ENCODE measurements around the gene TMEM151B.

The TMEM151B gene

DNA sequence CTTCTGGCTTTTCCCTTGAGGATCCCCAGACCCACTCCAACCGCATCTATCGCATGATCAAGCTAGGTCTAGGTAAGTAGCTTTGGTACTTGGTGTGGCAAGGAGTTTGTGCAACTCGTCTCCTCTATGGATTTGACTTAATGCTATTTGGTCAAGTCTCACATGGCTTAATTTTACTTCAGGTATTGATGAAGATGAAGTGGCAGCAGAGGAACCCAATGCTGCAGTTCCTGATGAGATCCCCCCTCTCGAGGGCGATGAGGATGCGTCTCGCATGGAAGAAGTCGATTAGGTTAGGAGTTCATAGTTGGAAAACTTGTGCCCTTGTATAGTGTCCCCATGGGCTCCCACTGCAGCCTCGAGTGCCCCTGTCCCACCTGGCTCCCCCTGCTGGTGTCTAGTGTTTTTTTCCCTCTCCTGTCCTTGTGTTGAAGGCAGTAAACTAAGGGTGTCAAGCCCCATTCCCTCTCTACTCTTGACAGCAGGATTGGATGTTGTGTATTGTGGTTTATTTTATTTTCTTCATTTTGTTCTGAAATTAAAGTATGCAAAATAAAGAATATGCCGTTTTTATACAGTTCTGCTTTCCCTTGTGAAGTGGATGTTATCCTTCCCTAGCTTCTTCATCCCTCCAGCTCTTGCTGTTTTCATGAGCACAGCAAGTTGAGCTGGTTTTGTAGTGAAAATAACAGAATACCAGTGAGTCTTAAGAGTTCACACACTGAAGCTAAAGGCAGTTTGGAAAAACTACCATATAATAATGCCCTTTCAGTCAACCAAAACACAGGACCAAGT, 16.7 kb upstream of the TMEM151B start:
- DNase-seq = peak; percentile 12

DNA sequence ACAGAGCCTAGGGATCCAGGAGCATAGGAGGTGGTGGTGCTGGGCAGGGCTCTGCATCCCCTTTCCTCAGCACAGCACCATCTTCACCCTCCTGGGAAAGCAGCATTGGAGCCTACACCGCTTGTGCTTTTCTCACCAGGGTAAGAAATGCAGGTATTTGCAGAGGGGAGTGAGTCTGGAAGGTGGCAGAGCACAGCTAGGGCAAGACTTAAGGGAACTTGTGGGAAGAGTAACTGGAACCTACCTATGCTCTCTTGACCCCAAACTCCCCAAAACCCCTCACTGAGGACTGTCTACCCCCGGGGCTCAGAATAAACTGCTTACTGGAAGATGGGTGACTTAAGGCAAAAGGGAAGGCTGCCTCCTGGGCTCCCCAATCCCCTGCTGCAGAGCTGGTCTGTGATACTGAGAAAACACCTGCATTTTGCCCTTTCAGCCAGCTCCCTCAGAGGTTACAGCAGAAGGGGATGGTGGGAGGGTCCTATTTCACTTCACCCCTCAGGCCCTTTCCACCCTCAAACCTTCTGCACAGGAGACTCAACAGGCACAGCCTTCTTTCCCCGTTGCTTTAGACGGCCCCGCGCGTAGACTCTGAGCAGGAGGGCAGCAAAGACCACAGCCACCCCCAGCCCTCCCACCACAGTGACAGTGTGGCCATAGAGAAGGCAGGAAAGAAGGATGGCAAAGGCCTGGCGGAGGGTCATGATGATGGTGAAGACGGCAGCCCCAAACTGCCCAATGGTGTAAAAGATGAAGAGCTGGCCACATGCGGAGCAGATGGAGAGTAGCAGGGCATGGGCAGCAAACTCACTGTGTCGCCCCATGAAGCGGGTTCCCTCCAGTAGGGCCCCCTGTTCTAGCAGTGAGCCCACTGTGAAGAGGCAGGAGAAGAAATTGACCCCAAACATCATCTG, 15.8 kb upstream of the TMEM151B start:
- DNase-seq = no peak

DNA sequence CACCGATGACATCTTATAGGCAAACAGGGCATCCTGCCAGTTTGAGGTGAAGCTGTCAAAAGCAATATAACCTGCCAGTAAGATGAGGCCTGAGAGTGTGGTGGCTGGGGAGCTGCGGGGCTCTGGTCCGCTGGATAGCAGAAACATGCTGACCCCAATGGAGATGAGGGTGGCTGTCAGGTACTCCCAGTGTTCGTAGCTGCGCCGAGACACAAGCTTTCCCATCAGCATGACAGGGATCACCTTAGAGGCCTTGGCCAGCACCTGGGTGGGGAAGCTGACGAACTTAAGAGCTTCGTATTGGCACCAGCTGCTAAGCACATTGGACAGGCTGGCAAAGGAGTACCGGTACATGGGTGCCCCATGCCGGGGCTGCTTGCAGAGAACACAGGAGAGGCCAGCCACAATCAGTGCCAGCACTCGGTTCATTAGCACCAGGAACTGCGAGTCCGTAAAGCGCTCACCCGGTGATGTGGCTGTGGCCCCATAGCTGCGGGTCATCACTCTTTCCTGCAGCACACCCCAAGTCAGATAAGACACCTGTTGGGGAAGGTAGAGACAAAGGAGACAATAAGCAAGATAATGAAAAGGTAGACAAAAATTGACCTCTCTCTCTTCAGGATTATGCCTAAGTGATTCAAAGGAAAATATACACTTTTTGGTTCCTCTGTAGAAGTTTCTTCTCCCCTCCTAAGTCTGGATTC, 15.0 kb upstream of the TMEM151B start:
- no peak for DNase-seq

DNA sequence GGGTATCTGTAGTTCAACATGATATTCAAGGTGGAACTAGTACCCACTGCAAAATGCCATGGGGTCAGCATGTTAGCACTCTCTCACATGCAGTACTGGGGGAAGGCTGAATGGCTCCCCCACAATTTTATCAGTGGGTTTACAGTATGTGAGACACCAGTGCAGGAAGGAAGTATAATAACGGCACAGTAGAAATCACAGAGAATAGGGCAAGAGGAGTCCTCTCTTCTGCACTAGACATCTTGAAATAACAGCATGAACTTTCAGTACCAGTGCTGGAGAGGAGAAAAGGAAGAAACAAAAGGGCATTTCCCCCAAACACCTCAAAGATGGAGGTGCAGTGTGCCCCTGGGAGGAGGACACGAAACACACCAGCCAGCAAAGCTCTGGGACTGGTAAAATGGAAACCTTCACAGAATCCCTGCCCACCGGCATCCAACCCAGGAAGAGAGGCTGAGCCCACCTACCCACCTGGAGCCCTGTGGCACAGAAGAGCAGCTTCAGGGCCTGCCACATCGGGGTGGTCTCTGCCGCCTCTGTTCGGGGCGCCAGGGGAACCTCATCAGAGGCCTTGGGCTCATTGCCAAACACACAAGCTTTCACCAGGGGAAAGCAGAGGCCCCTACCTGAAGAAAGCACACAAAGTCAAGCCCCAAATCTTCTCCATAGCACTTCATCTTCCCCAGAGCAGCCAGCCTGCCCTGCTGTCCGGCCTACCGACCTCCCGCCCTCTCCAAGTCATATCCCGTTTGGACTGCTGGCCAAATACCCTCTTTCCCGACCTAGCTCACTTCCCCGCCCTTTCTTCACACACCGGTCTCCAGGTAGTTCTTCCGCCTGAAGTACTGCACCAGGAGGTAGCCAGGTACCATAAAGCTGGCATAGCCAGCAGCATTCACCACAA, 14.1 kb upstream of the TMEM151B start:
- DNase-seq = no peak

DNA sequence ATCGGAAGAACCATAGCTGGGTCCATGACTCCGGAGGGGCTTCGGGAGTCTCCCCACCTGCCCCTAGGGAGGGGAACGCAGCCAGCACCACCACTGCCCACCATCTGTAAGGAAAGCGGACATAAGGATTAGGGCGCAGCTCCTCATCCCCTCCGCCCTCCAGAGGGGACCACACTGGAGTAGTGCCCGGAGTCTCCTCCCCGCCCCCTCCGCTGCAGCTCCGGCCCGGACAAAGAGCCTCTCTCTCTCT, 13.6 kb upstream of the TMEM151B start:
- DNase-seq = no peak

DNA sequence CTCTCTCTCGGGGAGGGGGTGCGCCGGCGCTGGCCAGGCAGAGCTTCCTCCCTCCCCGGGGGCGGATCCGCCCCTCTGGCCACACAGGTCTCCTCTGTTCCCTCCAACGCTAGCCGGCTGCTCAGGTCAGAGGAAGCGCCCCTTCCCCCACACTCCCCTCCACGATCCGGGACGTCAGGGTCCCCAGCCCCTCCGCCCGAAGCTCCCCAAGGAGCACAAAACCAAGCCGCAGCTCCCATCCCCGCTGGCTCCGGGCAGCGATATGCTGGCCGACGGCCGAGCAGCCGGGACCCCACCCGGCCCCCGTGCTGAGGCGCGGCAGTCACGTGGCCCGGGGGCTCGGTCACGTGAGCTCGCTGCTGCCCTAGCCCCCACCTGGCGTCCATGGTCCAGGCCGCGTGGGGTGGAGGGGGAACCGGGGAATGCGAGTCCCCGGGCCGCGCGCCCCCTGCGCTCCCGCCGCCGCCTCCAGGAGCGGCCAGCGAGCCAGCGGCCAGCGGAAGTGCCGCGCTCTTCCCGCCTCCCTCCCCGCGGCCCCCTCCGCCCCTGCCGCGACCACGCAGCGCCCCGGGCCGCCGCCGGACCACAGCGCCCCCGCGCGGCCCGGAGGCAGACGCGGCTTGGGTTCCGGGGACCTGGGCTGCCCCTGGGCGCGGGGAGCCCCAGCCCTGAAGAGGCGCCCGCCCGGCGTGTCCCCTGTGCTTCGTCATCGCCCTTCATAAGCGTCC, 13.1 kb upstream of the TMEM151B start, which contains the start of gene SLC35B2:
Gene SLC35B2, minus strand, starts transcription at position 504 of the 728 bp plus-strand sequence. Its CDS starts 118 bp downstream, at position 386.
- DNase-seq = peak; percentile 73

DNA sequence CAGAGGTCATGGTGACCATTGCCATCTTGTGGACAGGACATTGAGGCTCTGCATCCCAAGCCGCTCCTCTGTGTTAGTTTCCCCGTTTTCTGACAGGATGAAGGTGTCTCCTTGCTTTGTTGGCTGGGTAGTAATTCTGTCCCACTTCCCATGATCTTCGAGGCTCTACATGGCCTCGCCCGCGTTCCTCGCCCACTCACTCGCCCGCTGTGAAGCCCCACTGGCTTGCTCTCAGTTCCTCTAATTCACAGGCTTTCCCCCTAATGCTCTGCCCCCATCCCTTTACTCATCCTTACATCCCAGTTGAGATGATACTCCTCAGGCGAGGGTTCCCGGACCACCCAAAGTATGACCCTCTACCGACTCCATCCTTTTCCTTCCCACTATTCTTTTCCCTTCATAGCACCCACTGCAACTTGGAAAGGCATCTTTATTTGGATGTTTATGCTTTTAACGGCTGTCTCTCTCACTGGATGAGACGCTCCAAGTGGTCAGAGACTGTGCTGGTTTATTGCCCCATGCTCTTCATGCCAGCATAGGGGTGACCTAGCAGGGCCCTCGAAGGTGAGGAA, 12.4 kb upstream of the TMEM151B start:
- no peak for DNase-seq

DNA sequence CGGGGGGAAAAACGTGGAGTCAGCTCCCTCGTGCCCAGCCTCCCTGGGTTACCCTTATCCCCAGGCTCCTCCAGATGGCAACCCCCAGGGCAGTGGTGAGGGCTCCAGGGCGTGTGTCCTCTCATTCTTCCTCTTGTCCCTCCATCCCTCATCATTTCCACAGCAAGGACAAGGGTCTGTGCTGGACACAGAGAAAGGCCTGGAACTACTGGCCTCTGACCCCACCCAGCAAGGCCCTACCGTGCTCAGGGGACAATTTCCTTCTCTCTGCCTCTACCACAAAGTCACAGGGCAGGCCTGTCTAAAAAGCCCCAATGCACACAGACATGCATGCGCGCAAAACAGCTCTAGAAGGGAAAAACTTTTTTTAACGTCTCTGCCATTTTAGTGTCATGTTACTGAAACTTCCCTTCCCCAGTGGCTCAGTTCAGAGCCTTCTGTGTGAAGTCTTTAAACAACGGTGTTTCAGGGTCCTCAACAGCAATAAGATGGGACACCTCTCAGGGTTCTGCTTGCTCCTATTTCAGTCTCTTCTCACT, 11.9 kb upstream of the TMEM151B start:
- no peak for DNase-seq

DNA sequence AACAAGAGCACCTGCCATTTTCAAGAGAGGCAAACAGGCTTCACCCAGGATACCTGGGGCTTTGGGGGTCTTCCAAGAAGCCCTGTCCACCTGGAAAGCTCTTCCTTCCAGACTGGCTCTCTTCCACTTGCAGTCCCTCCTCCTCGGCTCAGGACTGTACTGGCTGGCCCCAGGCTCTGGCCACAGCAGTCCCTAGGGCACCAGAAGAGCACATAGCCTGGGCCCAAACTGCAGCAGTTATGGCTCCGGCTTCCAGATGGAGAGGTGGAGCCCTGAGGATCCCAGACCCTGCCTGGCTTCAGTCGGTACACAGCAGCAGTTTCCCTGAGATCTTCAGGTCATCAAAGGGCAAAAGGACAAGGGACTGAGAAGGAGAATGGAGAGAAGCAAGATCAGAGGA, 11.3 kb upstream of the TMEM151B start:
- no peak for DNase-seq

DNA sequence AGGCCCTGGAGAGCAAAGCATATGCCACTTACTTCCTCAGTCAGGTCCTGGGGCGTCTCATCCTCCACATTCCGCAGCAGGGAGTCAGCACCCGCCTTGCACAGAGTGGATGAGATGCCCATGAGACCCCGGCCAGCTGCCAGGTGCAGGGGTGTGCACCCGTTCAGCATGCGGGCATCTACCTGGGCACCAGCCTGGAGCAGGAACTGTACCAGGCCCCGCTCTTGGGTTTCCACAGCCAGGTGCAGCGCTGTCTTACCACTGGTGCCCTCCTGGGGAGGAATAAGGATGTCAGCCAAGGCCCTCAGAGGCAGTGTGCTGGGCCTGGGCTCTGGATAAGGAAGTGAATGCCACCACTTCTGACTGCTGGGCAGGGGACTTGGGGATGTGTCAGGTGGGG, 10.2 kb upstream of the TMEM151B start:
- no peak for DNase-seq

DNA sequence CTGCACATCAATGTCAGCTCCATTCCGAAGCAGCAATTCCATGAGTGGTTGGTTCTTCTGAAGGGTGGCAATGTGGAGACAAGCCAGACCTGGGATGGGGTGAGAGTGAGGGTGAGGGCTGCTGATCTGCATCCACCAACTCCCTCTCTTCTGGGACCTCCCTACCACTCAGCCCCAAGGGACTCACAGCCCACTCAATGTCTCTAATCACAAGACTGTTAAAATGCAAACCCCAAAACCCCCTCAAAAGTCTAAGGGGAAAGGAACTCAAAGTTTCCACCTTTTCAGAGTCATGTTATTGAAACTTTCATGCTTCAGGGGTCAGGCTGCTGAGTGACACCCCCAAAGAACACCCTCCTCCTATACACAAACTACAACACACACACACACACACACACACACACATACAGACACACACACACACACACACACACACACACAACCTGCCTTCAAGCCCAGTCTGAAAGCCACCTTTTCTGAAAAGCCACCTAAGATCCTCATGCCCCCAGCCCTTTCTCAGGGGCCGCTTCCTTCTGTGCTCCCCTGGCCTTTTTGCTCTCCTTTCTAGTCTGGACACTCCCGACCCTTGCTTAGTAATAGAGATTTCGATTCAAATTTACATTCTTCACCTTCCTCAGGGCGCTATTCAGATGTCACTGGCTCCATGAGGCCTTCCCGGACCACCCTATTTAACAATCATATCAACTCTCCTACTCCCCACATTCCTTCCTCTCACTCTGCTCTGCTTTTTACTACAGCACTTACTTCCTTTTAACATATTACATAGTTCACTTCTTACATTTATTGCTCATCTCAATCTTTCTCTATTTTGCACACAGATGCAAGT, 9.6 kb upstream of the TMEM151B start:
- DNase-seq = no peak

DNA sequence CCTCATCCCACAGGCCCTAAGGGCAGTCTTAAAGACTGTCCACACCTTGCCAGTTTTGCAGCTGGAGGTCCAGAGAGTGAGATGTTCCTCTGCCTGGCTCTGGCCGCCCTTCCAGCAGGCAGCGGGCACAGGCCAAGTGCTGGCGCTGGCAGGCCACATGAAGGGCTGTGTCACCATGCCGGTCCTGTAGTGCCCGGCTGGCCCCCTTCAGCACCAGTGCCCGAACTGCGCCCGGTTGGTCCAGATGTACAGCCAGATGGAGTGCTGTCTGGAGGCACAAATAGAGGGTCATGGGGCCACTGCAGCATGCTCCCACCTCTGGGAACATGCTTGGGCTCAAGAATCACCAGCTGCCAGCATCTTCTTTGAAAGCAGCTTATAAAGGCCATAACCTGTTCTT, 8.7 kb upstream of the TMEM151B start:
- no peak for DNase-seq

DNA sequence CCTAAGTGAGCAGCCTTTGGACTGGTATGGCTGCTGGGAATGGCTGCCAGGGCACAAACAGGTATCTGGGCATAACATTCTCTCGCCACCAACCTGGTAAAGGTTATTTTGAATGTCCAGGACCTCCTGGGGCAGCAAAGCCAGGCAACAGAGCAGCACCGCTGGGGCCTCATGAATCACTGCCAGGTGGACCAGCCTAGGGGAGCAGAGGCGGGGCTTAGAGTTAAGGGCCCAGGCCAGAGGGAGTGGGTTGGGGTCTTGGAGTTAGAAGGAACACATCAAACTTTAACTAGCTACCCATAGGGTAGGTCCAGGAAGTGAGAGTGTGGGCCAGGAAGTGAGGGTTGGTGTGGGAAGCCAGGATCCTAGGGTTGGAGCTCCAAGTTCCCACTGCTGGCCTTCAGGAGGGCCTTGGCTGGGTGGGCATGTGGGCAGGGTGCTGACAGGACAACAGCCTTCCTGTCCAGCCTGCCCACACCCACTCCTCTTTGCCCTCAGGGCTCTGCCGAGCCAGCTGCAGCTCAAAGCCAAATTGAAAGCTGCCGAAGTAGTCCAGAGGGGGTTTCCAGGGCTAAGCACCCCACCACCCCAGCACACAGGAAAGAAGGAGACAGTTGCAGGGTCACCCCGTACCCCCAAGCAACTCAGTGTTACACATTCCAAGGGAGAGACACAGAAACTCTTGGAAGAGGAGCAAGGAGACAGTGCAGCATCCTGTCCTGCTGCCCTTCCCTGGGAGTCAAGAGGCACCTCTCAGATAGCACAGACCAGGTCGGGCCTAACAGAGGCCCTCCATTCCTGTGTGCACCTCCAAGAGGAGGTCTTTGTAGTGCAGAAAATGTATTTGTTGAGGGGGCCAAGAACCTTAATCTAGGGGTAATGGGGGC, 7.5 kb upstream of the TMEM151B start:
- no peak for DNase-seq

DNA sequence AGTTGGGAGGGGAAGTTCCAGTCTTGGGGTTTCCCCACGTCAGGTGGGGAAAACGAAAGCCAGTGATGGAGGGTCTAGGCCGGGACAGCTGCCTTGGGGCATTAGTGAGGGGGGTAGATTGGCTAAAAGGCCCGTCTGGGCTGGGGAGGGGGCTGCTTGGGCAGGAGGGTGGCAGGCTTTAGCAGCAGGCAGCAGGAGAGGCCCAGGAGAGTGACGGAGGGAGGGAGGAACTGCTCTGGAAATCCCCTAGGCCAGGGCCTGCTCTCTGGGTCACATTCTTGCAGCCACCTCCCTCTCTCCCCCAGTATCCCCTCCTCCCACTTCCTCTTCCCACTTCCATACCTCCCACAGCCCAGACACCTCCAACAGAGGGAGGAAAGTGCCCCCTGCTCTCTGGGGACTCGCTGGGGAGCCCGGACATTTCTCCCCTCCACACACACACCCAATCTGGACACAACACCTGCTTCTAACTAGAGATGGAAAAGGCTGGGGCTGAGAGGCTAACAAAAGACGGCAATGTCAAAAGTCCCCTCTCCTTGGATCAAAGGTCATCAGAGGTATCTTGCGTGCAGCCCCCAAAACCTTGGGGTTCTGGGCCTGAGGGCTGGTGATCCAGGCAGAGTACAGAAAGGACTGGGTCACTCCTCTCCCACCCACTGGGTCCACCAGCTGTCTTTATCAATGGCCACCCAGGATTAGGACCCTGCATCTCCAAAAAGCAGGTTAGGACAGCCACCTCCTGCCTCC, 6.7 kb upstream of the TMEM151B start:
- no peak for DNase-seq

DNA sequence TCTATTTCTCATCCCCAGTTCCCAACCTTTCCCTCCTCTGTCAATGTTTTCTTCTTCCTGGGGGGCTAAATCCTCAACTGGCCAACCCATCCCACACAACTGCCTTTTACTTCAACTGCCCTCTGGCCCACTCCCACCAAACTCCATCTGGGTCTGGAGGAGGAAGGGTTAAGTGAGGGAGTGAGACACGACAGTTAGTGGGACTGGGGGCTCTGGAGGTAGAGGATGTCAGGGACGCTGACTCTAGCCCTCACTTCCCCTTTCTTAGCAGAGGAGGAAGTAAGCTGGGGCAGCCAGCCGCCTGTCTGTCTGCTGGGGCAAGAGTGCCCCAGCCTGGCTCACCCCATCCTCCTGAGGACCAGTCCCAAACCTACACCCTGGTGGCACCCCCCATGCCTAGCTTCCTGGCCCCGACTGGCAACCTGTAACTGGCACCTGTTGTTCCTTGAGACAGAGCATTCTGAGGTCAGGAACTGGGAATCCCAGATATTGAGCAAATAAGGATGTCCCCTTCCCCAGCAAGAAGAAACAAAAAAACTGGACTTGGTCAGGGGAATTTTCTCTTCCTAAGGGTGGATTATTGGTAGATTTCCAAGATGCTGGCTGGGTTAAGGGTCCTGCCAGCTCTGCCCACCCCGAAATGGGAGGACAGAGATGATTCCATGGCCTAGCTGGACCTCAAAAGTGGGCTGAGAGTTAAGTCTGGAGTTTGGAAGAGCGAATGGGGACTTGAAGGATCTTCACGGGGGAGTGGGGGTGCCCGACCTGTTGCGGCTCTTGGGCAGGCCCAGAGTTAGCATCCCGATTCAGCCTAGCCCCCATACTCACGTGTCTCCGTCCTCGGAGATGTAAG, 5.9 kb upstream of the TMEM151B start:
- DNase-seq = no peak

DNA sequence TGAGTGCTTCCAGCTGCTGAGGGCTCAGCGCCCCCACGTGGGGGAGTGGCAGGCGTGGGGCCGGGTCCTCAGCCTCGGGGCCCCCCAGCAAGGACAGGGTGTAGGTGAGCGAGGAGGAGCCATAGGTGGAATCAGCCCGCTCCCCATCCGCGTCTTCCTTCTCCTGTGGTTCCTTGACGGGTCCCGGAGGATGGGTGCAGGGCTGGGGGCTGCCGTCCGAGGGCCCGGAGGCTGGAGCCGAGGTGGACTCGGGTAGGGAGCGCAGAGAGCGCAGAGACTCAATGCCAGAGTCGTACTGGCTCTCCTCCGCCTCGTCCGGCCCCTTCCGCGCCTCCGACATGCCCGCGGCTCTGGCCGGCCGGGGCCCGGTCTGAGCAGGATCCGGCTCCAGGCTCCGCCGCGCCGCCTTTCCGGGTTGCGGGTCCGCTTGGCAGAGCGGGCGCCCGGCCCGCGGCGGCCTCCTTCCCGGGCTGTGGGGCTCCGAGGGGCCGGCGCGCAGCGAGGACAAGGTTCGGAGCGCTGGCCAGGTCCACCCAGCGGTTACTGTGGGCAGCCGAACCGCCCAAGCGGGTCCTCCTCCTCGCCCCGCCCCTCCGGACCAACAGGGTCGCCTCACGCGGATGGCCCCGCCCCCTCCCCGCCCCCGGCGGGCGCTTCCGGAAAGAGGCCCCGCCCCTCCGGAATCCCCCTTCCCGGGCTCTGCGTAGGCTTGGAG, 5.1 kb upstream of the TMEM151B start, which contains the start of gene NFKBIE:
Gene NFKBIE, minus strand, starts transcription at position 545 of the 715 bp plus-strand sequence. Its CDS starts 205 bp downstream, at position 340.
- DNase-seq = peak; percentile 88
